Karpas-422 (cell line): ENCODE results near the gene TPCN2. TPM values are rescaled to one million over a fixed set of nuclear protein-coding genes. Genes with fewer than 3 reads are reported as not detected.

ENCODE experiments used
- DNase-seq: peaks from one replicate; pipeline ENCODE4 v3.0.0-alpha.2; 2015
- H2AFZ ChIP-seq: fragments of 200-600 bp; sonication (generic); 2 replicates; pipeline ENCODE4 v1.6.1; 2014; ENCODE audit warnings: antibody characterized with exemption, low read length, mixed read lengths
- H3K27ac ChIP-seq: fragments of 200-600 bp; sonication (generic); 2 replicates; pipeline ENCODE4 v1.5.1; 2014; ENCODE audit warnings: mild to moderate bottlenecking, low read length, moderate library complexity
- H3K27me3 ChIP-seq: fragments of 200-600 bp; sonication (generic); 2 replicates; pipeline ENCODE4 v1.6.1; 2014; ENCODE audit warnings: low read length, mixed read lengths
- H3K36me3 ChIP-seq: fragments of 200-600 bp; sonication (generic); 2 replicates; pipeline ENCODE4 v1.6.1; 2014; ENCODE audit warnings: low read length, mixed read lengths; ENCODE audit not compliant: insufficient read depth
- H3K4me1 ChIP-seq: fragments of 200-600 bp; sonication (generic); 2 replicates; pipeline ENCODE4 v1.6.1; 2014; ENCODE audit warnings: mild to moderate bottlenecking, low read length, mixed read lengths
- H3K4me2 ChIP-seq: fragments of 200-600 bp; sonication (generic); 2 replicates; pipeline ENCODE4 v1.6.1; 2014; ENCODE audit warnings: low read length, low read depth, mild to moderate bottlenecking; ENCODE audit not compliant: poor library complexity, severe bottlenecking
- H3K4me3 ChIP-seq: fragments of 200-600 bp; sonication (generic); 2 replicates; pipeline ENCODE4 v1.5.1; 2014; ENCODE audit warnings: mild to moderate bottlenecking, antibody characterized with exemption, low read length, mixed read lengths
- H3K79me2 ChIP-seq: fragments of 200-600 bp; sonication (generic); 2 replicates; pipeline ENCODE4 v1.6.1; 2014; ENCODE audit warnings: mild to moderate bottlenecking, low read length, mixed read lengths
- H3K9ac ChIP-seq: fragments of 200-600 bp; sonication (generic); 2 replicates; pipeline ENCODE4 v1.6.0; 2014; ENCODE audit warnings: low read length
- H3K9me2 ChIP-seq: fragments of 200-600 bp; sonication (generic), shearing (Covaris generic); replicated peaks from 2 replicates; pipeline ENCODE4 v1.6.0; 2014; ENCODE audit warnings: mild to moderate bottlenecking, low read length, moderate library complexity; ENCODE audit not compliant: insufficient read depth
- H3K9me3 ChIP-seq: fragments of 300-700, 200-600 bp; sonication (generic); 2 replicates; pipeline ENCODE4 v1.6.1; 2014; ENCODE audit warnings: low read length, mixed read lengths
- H4K20me1 ChIP-seq: fragments of 200-600 bp; sonication (generic); 2 replicates; pipeline ENCODE4 v1.6.1; 2014; ENCODE audit warnings: mild to moderate bottlenecking, antibody characterized with exemption, low read length, low read depth; ENCODE audit not compliant: insufficient read depth
- total RNA-seq: library from RNA; depleted of rRNA; stranded (reverse); fragments of >200 nt; shearing (Covaris generic); gene quantifications from 2 replicates; pipeline ENCODE4 v1.2.3, GENCODE V29; 2014; ENCODE audit warnings: low replicate concordance

TPCN2 gene
- total RNA-seq, 1 experiment from 2014 or later, result 37.6 TPM

DNA sequence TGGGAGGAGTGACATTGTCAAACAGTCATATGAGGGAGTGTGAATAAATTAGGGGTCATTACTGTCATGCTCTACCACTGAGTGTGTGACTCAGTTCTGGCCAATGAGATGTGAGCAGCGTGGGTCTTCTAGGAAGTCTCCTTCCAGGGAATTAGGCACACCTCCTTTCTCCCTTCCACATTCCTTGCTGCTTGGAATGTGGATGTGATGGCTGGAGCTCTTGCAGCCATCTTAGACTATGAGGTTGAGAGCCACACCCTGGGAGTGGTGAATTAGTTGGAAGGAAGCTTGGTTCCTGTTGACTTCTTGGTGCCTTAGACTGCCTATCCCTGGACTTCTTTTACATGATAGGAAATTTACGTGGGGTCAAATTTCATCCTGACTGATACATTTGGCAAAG is 70.5 kb downstream of the TPCN2 start:
- H3K4me2 ChIP-seq, result no peak overlapping the region
- no peak overlapping the region for H3K27ac ChIP-seq
- no peaks in the 10 kb centered on the region for H3K9me3 ChIP-seq
- H3K4me3 ChIP-seq, result no peak overlapping the region
- no peaks in the 10 kb centered on the region for H3K9me2 ChIP-seq
- no peaks in the 10 kb centered on the region for H3K27me3 ChIP-seq
- no peak overlapping the region for H2AFZ ChIP-seq
- no peaks in the 10 kb centered on the region for H3K36me3 ChIP-seq
- no peaks in the 10 kb centered on the region for H3K79me2 ChIP-seq
- H3K4me1 ChIP-seq, result no peaks in the 10 kb centered on the region
- H3K9ac ChIP-seq, result no peak overlapping the region
- no peak for DNase-seq
- no peaks in the 10 kb centered on the region for H4K20me1 ChIP-seq

DNA sequence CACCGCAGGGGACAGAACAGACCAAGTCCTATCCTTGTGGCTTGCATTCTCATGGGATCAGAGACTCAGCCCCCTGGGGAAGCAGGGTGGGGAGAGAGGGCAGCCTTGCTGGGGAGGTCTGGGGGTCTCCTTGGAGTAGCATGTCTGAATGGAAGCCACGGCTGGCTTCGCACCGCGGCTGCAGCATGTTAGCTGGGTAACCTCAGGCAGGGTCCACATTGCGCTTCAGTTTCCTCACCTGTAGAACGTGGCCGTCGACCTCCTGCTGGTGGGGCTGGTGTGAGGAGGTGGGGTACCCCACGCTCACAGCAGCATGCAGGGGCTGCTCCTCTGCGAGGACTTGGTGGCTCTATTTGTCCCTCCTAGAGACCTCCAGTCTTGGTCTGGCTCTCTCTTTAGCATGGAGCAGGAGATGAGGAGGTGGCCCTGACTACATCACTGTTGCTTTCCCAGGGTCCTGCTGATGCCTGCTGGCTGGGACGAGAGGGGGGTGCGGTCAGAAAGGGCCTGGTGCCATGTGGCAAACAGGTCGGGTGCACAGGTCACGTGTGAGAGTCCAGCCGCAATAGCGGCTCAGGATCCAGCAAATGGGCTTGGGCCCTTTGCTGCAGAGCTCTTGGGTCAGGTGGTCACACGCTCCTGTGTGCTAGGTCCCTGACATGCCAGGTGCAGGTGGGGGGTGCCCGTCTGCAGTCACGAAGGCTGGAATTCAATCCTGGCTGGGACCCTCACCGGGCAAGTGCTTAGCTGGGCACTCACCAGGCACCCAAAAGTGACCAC is 71.6 kb downstream of the TPCN2 start:
- no peaks in the 10 kb centered on the region for H3K4me1 ChIP-seq
- H3K27ac ChIP-seq, result no peak overlapping the region
- DNase-seq, result no peak
- H2AFZ ChIP-seq, result no peak overlapping the region
- no peak overlapping the region for H3K9ac ChIP-seq
- H3K9me3 ChIP-seq, result no peaks in the 10 kb centered on the region
- no peak overlapping the region for H3K4me2 ChIP-seq
- H3K4me3 ChIP-seq, result no peak overlapping the region
- no peaks in the 10 kb centered on the region for H4K20me1 ChIP-seq
- no peaks in the 10 kb centered on the region for H3K9me2 ChIP-seq
- H3K27me3 ChIP-seq, result no peaks in the 10 kb centered on the region
- H3K36me3 ChIP-seq, result no peaks in the 10 kb centered on the region
- H3K79me2 ChIP-seq, result no peaks in the 10 kb centered on the region

DNA sequence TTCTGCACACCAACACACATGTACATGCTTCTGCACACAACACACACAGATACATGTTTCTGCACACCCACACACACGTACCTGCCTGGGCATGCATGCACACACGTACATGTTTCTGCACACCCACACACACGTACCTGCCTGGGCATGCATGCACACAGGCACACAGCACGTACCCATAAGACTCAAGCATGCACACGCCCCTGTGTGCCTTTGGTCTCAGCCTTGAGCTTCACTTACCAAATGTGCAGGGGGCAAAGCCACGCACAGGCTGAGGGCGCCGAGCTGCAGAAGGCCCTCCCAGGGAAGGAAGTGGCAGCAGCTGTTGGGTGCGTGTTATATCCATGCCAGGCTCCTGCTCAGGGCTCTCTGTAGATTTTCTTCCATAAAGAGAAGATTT is 72.3 kb downstream of the TPCN2 start:
- Histone ChIP-seq H3K9me3 (no peaks in the 10 kb centered on the region), H4K20me1 (no peaks in the 10 kb centered on the region), H3K4me3 (no peak overlapping the region), H3K4me1 (no peaks in the 10 kb centered on the region), H3K27ac (no peak overlapping the region), H3K36me3 (no peaks in the 10 kb centered on the region), H3K9ac (no peak overlapping the region), H3K27me3 (no peaks in the 10 kb centered on the region), H3K9me2 (no peaks in the 10 kb centered on the region), H2AFZ (no peak overlapping the region), H3K79me2 (no peaks in the 10 kb centered on the region), H3K4me2 (no peak overlapping the region)
- no peak for DNase-seq

DNA sequence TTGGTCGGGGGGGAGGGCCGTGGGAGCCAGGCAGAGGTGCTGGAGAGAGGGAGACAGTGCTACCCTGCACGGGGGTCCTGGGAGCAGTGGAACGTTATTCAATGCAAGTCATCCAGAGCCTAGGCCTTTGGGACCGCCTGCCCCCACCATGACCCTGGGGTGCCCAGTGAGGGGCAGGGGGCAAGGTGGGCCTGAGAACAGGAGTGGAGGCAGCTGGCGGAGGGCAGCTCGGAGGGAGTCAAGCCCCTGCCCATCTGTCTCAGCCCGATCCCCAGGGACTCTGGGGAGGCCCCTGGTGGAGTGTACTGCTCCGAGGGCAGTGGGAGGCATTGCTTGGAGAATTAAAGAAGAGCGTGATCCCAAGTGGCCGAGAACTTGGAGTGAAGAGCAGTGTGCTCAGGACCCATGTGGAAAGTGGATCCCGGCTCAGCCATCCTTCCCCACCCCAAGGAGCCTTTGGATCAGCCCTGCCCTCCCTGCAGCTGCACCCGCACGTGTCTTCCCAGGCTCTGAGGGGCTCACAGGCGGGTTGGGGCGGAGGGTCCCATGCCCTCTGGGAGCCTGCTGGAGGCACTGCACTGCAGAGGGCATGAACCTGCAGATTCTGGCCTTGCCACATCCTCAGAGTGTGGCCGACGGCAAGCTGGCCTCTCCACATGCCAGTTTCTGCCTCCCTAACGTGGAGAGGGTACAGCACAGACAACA is 73.0 kb downstream of the TPCN2 start:
- no peaks in the 10 kb centered on the region for H3K9me3 ChIP-seq
- no peaks in the 10 kb centered on the region for H3K27me3 ChIP-seq
- DNase-seq, result no peak
- no peak overlapping the region for H2AFZ ChIP-seq
- H3K4me2 ChIP-seq, result no peak overlapping the region
- no peak overlapping the region for H3K4me3 ChIP-seq
- no peak overlapping the region for H3K27ac ChIP-seq
- H4K20me1 ChIP-seq, result no peaks in the 10 kb centered on the region
- no peaks in the 10 kb centered on the region for H3K36me3 ChIP-seq
- no peaks in the 10 kb centered on the region for H3K79me2 ChIP-seq
- no peaks in the 10 kb centered on the region for H3K4me1 ChIP-seq
- no peak overlapping the region for H3K9ac ChIP-seq
- no peaks in the 10 kb centered on the region for H3K9me2 ChIP-seq

DNA sequence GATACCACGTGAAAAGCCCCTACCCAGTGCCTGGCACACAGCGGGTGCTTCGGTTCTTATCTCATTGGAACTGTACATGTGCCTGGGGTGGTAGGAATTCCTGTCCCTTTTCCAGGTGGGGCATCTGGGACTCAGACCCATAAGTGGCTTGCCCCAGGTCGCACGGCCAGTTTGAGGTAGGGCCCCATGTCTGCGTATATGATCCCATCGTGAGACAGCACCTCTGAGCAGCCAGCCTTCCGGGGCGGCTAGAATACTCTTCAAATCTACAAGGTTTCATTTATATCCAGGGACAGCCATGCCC is 73.5 kb downstream of the TPCN2 start:
- no peak overlapping the region for H3K4me2 ChIP-seq
- no peak overlapping the region for H2AFZ ChIP-seq

DNA sequence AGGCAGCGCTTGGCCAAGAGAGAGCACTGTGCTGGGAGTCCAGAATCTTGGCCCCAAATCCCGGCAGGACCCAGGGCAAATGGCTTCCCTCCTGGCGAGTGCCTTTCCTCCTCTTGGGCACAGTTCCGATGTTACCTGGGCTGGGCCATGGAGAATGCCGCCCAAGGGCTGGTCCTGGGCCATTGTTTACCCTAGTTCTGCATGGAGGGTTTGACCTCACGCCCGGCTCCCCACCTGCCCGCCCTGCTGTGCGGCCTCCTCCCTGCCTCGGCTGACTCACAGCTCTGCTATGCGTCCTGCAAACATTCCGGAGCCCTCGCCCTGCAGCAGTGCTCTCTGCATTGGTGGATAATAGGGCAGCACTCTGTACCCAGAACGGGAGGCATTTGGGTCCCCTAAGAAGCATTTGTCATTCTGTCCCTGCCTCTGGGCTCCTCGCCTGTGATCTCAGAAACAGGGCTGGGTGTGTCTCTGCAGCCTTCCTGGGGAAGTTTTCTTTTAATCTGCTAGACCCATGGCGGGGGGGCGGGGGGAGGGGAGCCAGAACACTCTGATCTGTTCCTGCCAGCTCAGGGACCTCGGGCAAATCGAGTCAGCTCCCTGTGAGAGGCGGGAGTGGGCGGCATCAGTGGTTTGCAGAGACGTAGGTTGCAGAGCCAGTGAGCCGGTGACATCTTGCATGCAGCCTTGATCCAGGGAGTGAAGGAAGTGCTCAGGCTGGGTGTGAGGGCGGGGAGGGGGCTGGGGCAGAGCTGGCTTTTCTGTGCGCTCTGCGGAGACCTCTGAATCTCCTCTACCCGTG is 74.1 kb downstream of the TPCN2 start:
- Histone ChIP-seq H4K20me1 (no peaks in the 10 kb centered on the region), H3K9me3 (no peaks in the 10 kb centered on the region), H2AFZ (no peak overlapping the region), H3K79me2 (no peaks in the 10 kb centered on the region), H3K27me3 (no peaks in the 10 kb centered on the region), H3K9ac (no peak overlapping the region), H3K36me3 (no peaks in the 10 kb centered on the region), H3K4me3 (no peak overlapping the region), H3K4me1 (no peaks in the 10 kb centered on the region), H3K27ac (no peak overlapping the region), H3K9me2 (no peaks in the 10 kb centered on the region), H3K4me2 (no peak overlapping the region)
- no peak for DNase-seq

More for the DNA sequence above, 73.5 kb downstream of the TPCN2 start:
- Histone ChIP-seq H3K27me3 (no peaks in the 10 kb centered on the region), H4K20me1 (no peaks in the 10 kb centered on the region), H3K9ac (no peak overlapping the region), H3K9me2 (no peaks in the 10 kb centered on the region), H3K79me2 (no peaks in the 10 kb centered on the region), H3K9me3 (no peaks in the 10 kb centered on the region), H3K4me3 (no peak overlapping the region), H3K36me3 (no peaks in the 10 kb centered on the region), H3K27ac (no peak overlapping the region), H3K4me1 (no peaks in the 10 kb centered on the region)
- no peak for DNase-seq

DNA sequence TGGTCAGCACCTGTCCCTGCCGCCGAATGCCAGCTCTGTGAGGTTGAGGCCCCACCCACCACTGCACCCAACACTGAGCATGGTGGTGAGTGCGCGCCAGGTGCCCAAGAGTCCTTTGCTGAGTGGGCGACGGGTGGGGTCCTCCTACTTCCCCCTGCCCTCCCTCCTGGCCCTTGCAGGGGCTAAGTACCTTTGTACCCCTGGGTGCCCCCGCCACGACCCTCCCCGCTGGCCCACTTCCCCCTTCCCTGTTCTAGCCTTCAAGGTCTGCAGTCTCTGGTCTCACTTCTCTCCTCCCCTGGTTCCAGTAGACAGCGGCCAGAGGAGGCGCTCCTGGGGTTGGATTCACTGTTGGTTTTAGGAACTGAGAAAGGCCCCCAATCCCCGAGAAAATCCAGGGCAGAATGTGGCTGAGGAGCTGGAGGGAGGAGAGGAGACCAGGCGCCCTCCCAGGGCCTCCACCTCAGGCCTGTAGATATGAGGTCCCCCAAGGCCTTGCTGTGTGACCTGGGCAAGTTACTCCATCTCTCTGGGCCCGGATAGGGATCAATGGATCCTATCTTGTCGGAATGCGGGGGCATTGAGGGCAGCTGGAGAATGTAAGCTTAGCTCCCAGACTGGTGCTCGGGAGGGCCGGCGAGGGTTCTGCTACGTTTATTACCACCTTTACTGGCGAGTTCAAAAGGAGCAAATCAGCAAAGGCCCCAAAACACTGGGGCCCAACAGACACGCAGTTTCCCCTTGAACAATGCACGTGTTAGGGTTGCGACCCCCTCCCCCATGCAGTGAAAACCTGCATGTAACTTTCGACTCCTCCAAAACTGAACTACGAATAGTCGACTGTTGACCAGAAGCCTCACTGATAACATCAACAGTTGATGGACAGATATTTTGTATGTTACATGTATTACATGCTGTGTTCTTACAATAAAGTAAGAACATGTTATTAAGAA is 75.1 kb downstream of the TPCN2 start:
- no peak overlapping the region for H3K4me2 ChIP-seq
- DNase-seq, result no peak
- H3K9me3 ChIP-seq, result no peaks in the 10 kb centered on the region
- no peak overlapping the region for H3K27ac ChIP-seq
- no peaks in the 10 kb centered on the region for H3K9me2 ChIP-seq
- no peaks in the 10 kb centered on the region for H4K20me1 ChIP-seq
- H3K36me3 ChIP-seq, result no peaks in the 10 kb centered on the region
- no peak overlapping the region for H2AFZ ChIP-seq
- no peak overlapping the region for H3K9ac ChIP-seq
- H3K27me3 ChIP-seq, result no peaks in the 10 kb centered on the region
- no peaks in the 10 kb centered on the region for H3K4me1 ChIP-seq
- no peaks in the 10 kb centered on the region for H3K79me2 ChIP-seq
- no peak overlapping the region for H3K4me3 ChIP-seq
